ENCODE measurements around the gene NOXA1.

GRCh38 chr9:137387114-137387890 lies 35.9 kb upstream of the NOXA1 start:
- no peak for TF ChIP-seq CTCF (IDR thresholded peaks at IDR 0.05; ENCODE audit: low read depth, low read length)
- TF ChIP-seq POLR2A (IDR thresholded peaks at IDR 0.05; ENCODE audit: extremely low read depth, insufficient read length), result no peak
- no peak for TF ChIP-seq MYC (IDR thresholded peaks at IDR 0.05; ENCODE audit: low read depth, low read length)
